Activated CD4-positive, alpha-beta T cell treated with anti-CD3 and anti-CD28 coated beads for 36 hours (primary cell): ENCODE measurements around the gene CSNK2A1. TPM values are rescaled to one million over a fixed set of nuclear protein-coding genes. Genes with fewer than 3 reads are reported as not detected.
A peak's percentile ranks its signal among the peaks of the same experiment; 100 is the strongest.
"Not testable (repeated sequence)": the region's sequence is repeated elsewhere in the genome, so short reads cannot be mapped to it uniquely, and the experiment has no call there.

Experiments used
- ATAC-seq: fragments of 200-7000 bp; cut with Tn5 transposase; one replicate; pipeline ENCODE4 v1.10.0; 2021; ENCODE audit warnings: mild to moderate bottlenecking, moderate library complexity
- CTCF ChIA-PET: fragments of 350-600 bp; sonication (Branson Sonifier 250); formaldehyde crosslinking; loops from one replicate; lab custom pipeline; 2021; ENCODE audit warnings: antibody characterized with exemption; lab: Charles Lee
- POLR2A ChIA-PET: fragments of 350-600 bp; sonication (Branson Sonifier 250); formaldehyde crosslinking; loops from one replicate; lab custom pipeline; 2021; ENCODE audit warnings: antibody characterized with exemption, inconsistent platforms; lab: Charles Lee
- DNase-seq: peaks from one replicate; pipeline ENCODE4 v3.0.0-alpha.2; 2020
- H3K27ac Mint-ChIP-seq: one replicate; pipeline ENCODE4 v1.8.0; 2021; ENCODE audit warnings: mixed read lengths
- H3K27me3 Mint-ChIP-seq: one replicate; pipeline ENCODE4 v1.8.0; 2021; ENCODE audit warnings: mixed read lengths
- H3K36me3 Mint-ChIP-seq: one replicate; pipeline ENCODE4 v1.8.0; 2021; ENCODE audit warnings: low read depth, mixed read lengths
- H3K4me1 Mint-ChIP-seq: one replicate; pipeline ENCODE4 v1.8.0; 2021; ENCODE audit warnings: mixed read lengths
- H3K4me3 Mint-ChIP-seq: one replicate; pipeline ENCODE4 v1.8.0; 2021; ENCODE audit warnings: mild to moderate bottlenecking, moderate library complexity, mixed read lengths
- H3K9me3 Mint-ChIP-seq: one replicate; pipeline ENCODE4 v1.8.0; 2021; ENCODE audit warnings: low read depth, mixed read lengths
- intact Hi-C, 2 experiments: fragments of 100-400 bp; cut with DNase I in 1 of 2; cut with micrococcal nuclease in 1 of 2; formaldehyde crosslinking; loops; one replicate each; pipeline versions ENCODE4 v1.14.2 to v1.15.1; 2022 to 2024; cut with DNase I, micrococcal nuclease
- total RNA-seq, 2 experiments: library from RNA; stranded (reverse); gene quantifications; one replicate each; pipeline ENCODE4 v1.2.3, GENCODE V29; 2021

The CSNK2A1 gene
- 100 to 1,000 TPM; 179 to 254 TPM for total RNA-seq

GRCh38 chr20:543369-544152, at the start of gene CSNK2A1:
Gene CSNK2A1, minus strand, starts transcription at chr20:543790. Its CDS starts 35,239 bp downstream, at chr20:508551.
- intact Hi-C loops, result loop anchor here (1.0 to 5.0 kb wide), 11 partner anchors 81 to 684 kb away; partner anchors contain the start of genes FAM110A (in 2 of the 2), NRSN2 (in 1 of the 2), PSMF1 (in 1 of the 2) and RAD21L1 (in 1 of the 2)
- peak within 1 kb of the TSS; percentile 94 for H3K4me3 Mint-ChIP-seq
- peaks cover 49% of the 10 kb centered on the region for H3K4me1 Mint-ChIP-seq
- H3K36me3 Mint-ChIP-seq, result peaks cover 39% of the 10 kb centered on the region
- DNase-seq (peak; percentile 97), ATAC-seq (peak; percentile 97)
- ChIA-PET POLR2A (interaction anchor here (0.6 to 0.8 kb wide), 2 partner anchors 9 to 80 kb away, joined by 3 read pairs; no protein-coding TSS in a partner anchor), CTCF (interaction anchor here (0.6 to 1.9 kb wide), 7 partner anchors 51 to 518 kb away, joined by 3 to 6 read pairs (median 4); partner anchors contain the start of gene TRIB3)
- H3K9me3 Mint-ChIP-seq, result peaks cover 8% of the 10 kb centered on the region
- H3K27ac Mint-ChIP-seq, result peak within 1 kb of the TSS; percentile 96
- H3K27me3 Mint-ChIP-seq, result no peaks in the 10 kb centered on the region

GRCh38 chr20:592506-592905, 48.9 kb upstream of the CSNK2A1 start:
- POLR2A ChIA-PET, result no interaction called here
- DNase-seq, result no peak
- Mint-ChIP-seq H3K4me1 (peaks cover 6% of the 10 kb centered on the region), H3K27me3 (peaks cover 13% of the 10 kb centered on the region), H3K4me3 (no peak overlapping the region), H3K36me3 (no peaks in the 10 kb centered on the region), H3K9me3 (no peaks in the 10 kb centered on the region), H3K27ac (no peak overlapping the region)
- no peak for ATAC-seq
- CTCF ChIA-PET, result no interaction called here
- intact Hi-C loops, result no loop called here

DNA sequence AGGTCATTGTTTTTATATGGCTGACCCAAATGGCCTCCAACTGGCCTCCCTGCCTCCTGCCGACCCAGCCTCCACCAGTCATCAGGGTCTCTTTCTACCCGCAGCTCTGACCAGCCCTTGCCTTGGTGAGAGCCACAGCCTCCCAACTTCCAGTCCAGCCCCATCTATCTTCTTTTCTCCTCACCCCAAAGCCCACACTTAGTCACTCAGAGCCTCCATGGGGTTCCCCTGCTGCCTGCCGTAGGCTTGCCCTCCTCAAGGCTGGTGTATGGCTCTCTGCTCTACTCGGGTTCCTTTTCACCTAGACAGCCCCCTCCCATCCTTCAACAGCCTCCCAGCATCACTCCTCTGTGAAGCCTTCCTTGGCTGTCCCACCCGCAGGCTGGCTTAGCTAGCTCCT, 48.4 kb upstream of the CSNK2A1 start:
- peak; percentile 40 for ATAC-seq
- CTCF ChIA-PET, result no interaction called here
- Mint-ChIP-seq H3K9me3 (no peaks in the 10 kb centered on the region), H3K36me3 (no peaks in the 10 kb centered on the region), H3K27me3 (peaks cover 13% of the 10 kb centered on the region), H3K4me3 (no peak overlapping the region), H3K4me1 (peaks cover 6% of the 10 kb centered on the region), H3K27ac (no peak overlapping the region)
- POLR2A ChIA-PET, result no interaction called here
- no peak for DNase-seq
- intact Hi-C loops, result no loop called here

GRCh38 chr20:588932-589672, 45.5 kb upstream of the CSNK2A1 start:
- no peak for DNase-seq

GRCh38 chr20:588476-588875, 44.9 kb upstream of the CSNK2A1 start:
- Mint-ChIP-seq H3K4me1 (peaks cover 6% of the 10 kb centered on the region), H3K27ac (no peak overlapping the region), H3K36me3 (no peaks in the 10 kb centered on the region), H3K4me3 (no peak overlapping the region), H3K9me3 (no peaks in the 10 kb centered on the region), H3K27me3 (peaks cover 15% of the 10 kb centered on the region)
- DNase-seq (no peak), ATAC-seq (no peak)
- ChIA-PET CTCF (interaction anchor here (0.6 kb wide), 1 partner anchor 121 kb away, joined by 3 read pairs; no protein-coding TSS in a partner anchor), POLR2A (no interaction called here)
- intact Hi-C loops, result no loop called here

More at GRCh38 chr20:588932-589672, 45.5 kb upstream of the CSNK2A1 start:
- POLR2A ChIA-PET, result no interaction called here
- H3K27me3 Mint-ChIP-seq, result peaks cover 16% of the 10 kb centered on the region
- CTCF ChIA-PET, result interaction anchor here (1.5 kb wide), 2 partner anchors 56 to 78 kb away, joined by 3 to 4 read pairs; no protein-coding TSS in a partner anchor
- H3K27ac Mint-ChIP-seq, result no peak overlapping the region
- H3K9me3 Mint-ChIP-seq, result no peaks in the 10 kb centered on the region
- no peak overlapping the region for H3K4me3 Mint-ChIP-seq
- intact Hi-C loops, result no loop called here
- ATAC-seq, result no peak
- peaks cover 6% of the 10 kb centered on the region for H3K4me1 Mint-ChIP-seq
- H3K36me3 Mint-ChIP-seq, result no peaks in the 10 kb centered on the region

DNA sequence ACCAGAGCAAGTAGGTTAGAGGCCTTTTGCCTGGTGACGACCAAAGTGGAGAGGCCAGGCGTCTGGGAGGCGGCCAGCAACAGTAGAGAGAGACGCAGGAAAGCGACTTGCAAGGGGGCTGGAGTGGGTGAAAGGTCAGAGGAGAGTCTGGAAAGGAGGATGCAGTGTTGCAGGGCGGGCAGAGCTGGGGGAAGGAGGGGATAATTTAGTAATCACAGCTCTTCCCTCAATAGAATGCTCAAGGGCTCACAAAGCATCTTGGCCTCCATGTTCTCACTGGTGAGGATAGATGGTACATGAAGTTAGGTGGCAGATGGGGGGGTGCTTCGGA, 41.3 kb upstream of the CSNK2A1 start:
- intact Hi-C loops, result no loop called here
- Mint-ChIP-seq H3K27ac (no peak overlapping the region), H3K36me3 (no peaks in the 10 kb centered on the region), H3K9me3 (no peaks in the 10 kb centered on the region), H3K4me3 (no peak overlapping the region), H3K27me3 (peaks cover 8% of the 10 kb centered on the region), H3K4me1 (no peaks in the 10 kb centered on the region)
- DNase-seq (no peak), ATAC-seq (no peak)
- ChIA-PET POLR2A (no interaction called here), CTCF (interaction anchor here (1.8 kb wide), 1 partner anchor 60 kb away, joined by 9 read pairs; no protein-coding TSS in a partner anchor)

DNA sequence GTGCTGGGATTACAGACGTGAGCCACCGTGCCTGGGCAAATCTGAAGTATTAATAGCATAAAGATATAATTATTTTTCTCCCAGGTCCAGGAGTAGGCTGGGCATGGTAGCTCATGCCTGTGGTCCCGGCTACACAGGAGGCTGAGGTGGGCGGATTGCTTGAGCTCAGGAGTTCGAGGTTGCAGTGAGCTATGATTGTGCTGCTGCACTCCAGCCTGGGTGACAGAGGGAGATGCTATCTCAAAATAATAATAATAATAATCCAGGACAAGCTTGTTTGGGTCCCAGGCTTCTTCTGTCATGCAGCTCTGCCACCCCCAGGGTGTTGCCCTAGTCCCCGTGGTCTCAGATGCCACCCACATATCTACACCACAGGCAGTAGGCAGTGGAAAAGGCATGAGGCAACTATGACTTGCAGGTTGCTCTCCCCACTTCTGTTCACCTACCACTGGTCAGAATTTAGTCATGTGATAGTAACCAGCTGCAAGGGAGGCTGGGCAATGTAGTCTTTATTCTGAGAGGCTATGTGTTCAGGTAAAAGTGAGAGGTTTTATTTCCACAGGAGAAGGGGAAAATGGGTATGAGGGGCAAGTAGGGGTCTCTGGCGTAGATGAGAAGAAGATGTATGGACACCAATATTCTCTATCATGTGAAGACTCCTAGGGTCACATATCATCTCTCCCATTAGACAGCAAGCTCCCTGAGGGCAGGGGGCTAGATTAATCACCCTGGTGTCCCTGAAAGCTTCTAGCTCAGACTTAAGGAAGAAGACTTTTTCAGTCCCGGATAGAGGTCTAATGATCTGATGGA, 40.8 kb upstream of the CSNK2A1 start:
- Mint-ChIP-seq H3K27me3 (peaks cover 8% of the 10 kb centered on the region), H3K27ac (no peak overlapping the region), H3K4me1 (no peaks in the 10 kb centered on the region), H3K9me3 (no peaks in the 10 kb centered on the region), H3K36me3 (no peaks in the 10 kb centered on the region), H3K4me3 (no peak overlapping the region)
- DNase-seq (peak; percentile 52), ATAC-seq (peak; percentile 97)
- ChIA-PET POLR2A (no interaction called here), CTCF (interaction anchor here (0.6 to 1.8 kb wide), 5 partner anchors 34 to 1517 kb away, joined by 3 to 9 read pairs (median 4); no protein-coding TSS in a partner anchor)
- intact Hi-C loops, result no loop called here

DNA sequence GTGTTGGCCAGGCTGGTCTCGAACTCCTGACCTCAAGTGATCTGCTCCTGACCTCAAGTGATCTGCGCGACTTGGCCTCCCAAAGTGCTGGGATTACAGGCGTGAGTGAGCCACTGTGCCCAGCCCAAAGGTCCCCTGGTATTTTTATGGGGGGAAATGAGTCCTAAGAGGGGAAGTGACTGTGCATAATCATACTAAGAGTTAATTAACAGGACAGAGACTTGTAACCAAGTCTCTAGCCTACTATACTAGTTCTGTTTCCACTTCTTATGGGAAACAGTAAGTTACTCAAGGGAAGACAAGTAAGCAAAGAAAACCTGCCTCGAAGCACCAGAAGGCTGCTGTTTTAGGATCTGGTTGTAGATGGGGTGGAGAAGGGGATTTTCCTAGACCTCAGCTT, 38.6 kb upstream of the CSNK2A1 start:
- POLR2A ChIA-PET, result no interaction called here
- CTCF ChIA-PET, result no interaction called here
- no peak overlapping the region for H3K4me3 Mint-ChIP-seq
- no peaks in the 10 kb centered on the region for H3K9me3 Mint-ChIP-seq
- intact Hi-C loops, result no loop called here
- DNase-seq (no peak), ATAC-seq (no peak)
- H3K4me1 Mint-ChIP-seq, result no peaks in the 10 kb centered on the region
- H3K27ac Mint-ChIP-seq, result no peak overlapping the region
- no peaks in the 10 kb centered on the region for H3K36me3 Mint-ChIP-seq
- H3K27me3 Mint-ChIP-seq, result peaks cover 10% of the 10 kb centered on the region

DNA sequence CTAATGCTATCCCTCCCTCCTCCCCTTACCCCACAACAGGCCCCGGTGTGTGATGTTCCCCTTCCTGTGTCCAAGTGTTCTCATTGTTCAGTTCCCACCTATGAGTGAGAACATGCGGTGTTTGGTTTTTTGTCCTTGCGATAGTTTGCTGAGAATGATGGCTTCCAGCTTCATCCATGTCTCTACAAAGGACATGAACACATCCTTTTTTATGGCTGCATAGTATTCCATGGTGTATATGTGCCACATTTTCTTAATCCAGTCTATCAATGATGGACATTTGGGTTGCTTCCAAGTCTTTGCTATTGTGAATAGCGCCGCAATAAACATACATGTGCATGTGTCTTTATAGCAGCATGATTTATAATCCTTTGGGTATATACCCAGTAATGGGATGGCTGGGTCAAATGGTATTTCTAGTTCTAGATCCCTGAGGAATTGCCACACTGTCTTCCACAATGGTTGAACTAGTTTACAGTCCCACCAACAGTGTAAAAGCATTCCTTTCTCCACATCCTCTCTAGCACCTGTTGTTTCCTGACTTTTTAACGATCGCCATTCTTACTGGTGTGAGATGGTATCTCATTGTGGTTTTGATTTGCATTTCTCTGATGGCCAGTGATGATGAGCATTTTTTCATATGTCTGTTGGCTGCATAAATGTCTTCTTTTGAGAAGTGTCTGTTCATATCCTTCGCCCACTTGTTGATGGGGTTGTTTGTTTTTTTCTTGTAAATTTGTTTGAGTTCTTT, 35.5 kb upstream of the CSNK2A1 start:
- intact Hi-C loops, DNase-seq, ATAC-seq, H3K36me3 Mint-ChIP-seq, H3K27me3 Mint-ChIP-seq, H3K9me3 Mint-ChIP-seq, H3K4me3 Mint-ChIP-seq, H3K27ac Mint-ChIP-seq, POLR2A ChIA-PET, CTCF ChIA-PET, H3K4me1 Mint-ChIP-seq: not testable (repeated sequence)

- DNase-seq (no peak), ATAC-seq (no peak)
- H3K27ac Mint-ChIP-seq, result no peak overlapping the region
- no peaks in the 10 kb centered on the region for H3K9me3 Mint-ChIP-seq
- POLR2A ChIA-PET, result no interaction called here
- no peaks in the 10 kb centered on the region for H3K4me1 Mint-ChIP-seq
- H3K4me3 Mint-ChIP-seq, result no peak overlapping the region
- no peaks in the 10 kb centered on the region for H3K36me3 Mint-ChIP-seq
- intact Hi-C loops, result no loop called here
- CTCF ChIA-PET, result interaction anchor here (0.6 to 1.3 kb wide), 4 partner anchors 11 to 225 kb away, joined by 3 to 5 read pairs (median 4); no protein-coding TSS in a partner anchor
- peaks cover 22% of the 10 kb centered on the region for H3K27me3 Mint-ChIP-seq
Observed at GRCh38 chr20:577167-577791, 33.7 kb upstream of the CSNK2A1 start.
